GM10266 (cell line): Measurements from ENCODE around the gene TBCD.

Experiments used
- DNase-seq: peaks from one replicate; pipeline ENCODE4 v3.0.0; 2012; ENCODE audit errors: extremely low spot score
- CTCF ChIP-seq: IDR thresholded peaks from 2 replicates; pipeline ENCODE4 v1.5.1; 2012; ENCODE audit warnings: mild to moderate bottlenecking, low read depth; ENCODE audit not compliant: control insufficient read depth, insufficient read depth; ENCODE audit errors: missing control alignments

TBCD gene

GRCh38 chr17:82745524-82745923, 6.3 kb upstream of the TBCD start:
- no peak for TF ChIP-seq CTCF
- DNase-seq = no peak

GRCh38 chr17:82748756-82749155, 3.1 kb upstream of the TBCD start:
- no peak for TF ChIP-seq CTCF
- DNase-seq = no peak

- TF ChIP-seq CTCF = no peak
- DNase-seq = no peak
These were observed 1.5 kb upstream of the TBCD start for GRCh38 chr17:82750241-82750908.

GRCh38 chr17:82751171-82751570, 694 bp upstream of the TBCD start:
- TF ChIP-seq CTCF = no peak
- no peak for DNase-seq

- DNase-seq = peak; percentile 64
- no peak for TF ChIP-seq CTCF
These were observed 721 bp downstream of the TBCD start for GRCh38 chr17:82752371-82753200.

- no peak for TF ChIP-seq CTCF
- no peak for DNase-seq
These were observed 1.3 kb downstream of the TBCD start for GRCh38 chr17:82753201-82753464.

- no peak for TF ChIP-seq CTCF
- DNase-seq = no peak
These were observed 2.7 kb downstream of the TBCD start for GRCh38 chr17:82754297-82755208.
